Astrocyte of the spinal cord (primary cell): ENCODE data around the gene PNMA6E.

Source experiments
- DNase-seq: peaks from one replicate; pipeline ENCODE4 v3.0.0; 2011; ENCODE audit warnings: low read depth, low spot score
- H3K4me3 ChIP-seq: 2 replicates; pipeline ENCODE4 v1.5.1; 2011; ENCODE audit warnings: low read depth, mild to moderate bottlenecking, low read length, moderate library complexity
- CTCF ChIP-seq: IDR thresholded peaks from 2 replicates; pipeline ENCODE4 v1.5.1; 2012; ENCODE audit warnings: low read depth, mild to moderate bottlenecking, low read length, inconsistent platforms
- in situ Hi-C: cut with HindIII; loops from 2 replicates; pipeline ENCODE4 v1.10.0; 2017; ENCODE audit warnings: low sequenced_read_pairs

Gene PNMA6E

GRCh38 chrX:153438532-153438931, 37.4 kb upstream of the PNMA6E start:
- peak; percentile 18 for DNase-seq

GRCh38 chrX:153435845-153436244, 34.7 kb upstream of the PNMA6E start:
- DNase-seq, result no peak
- in situ Hi-C loops, result no loop called here

More at GRCh38 chrX:153438532-153438931, 37.4 kb upstream of the PNMA6E start:
- H3K4me3 ChIP-seq, result no peak overlapping the region
- peak; percentile 47 for TF ChIP-seq CTCF
- in situ Hi-C loops, result no loop called here

GRCh38 chrX:153434801-153435200, 33.7 kb upstream of the PNMA6E start:
- no peak for TF ChIP-seq CTCF
- in situ Hi-C loops, result no loop called here
- no peak for DNase-seq

More at GRCh38 chrX:153435845-153436244, 34.7 kb upstream of the PNMA6E start:
- TF ChIP-seq CTCF, result no peak
- H3K4me3 ChIP-seq, result no peak overlapping the region

GRCh38 chrX:153433781-153434285, 32.7 kb upstream of the PNMA6E start:
- in situ Hi-C loops, result no loop called here

More at GRCh38 chrX:153434801-153435200, 33.7 kb upstream of the PNMA6E start:
- H3K4me3 ChIP-seq, result no peak overlapping the region

GRCh38 chrX:153433161-153433680, 32.1 kb upstream of the PNMA6E start:
- no peak for DNase-seq
- no peak overlapping the region for H3K4me3 ChIP-seq
- TF ChIP-seq CTCF, result no peak
- in situ Hi-C loops, result no loop called here

More at GRCh38 chrX:153433781-153434285, 32.7 kb upstream of the PNMA6E start:
- TF ChIP-seq CTCF, result no peak
- H3K4me3 ChIP-seq, result no peak overlapping the region
- DNase-seq, result no peak

GRCh38 chrX:153430796-153431195, 29.6 kb upstream of the PNMA6E start:
- no peak for TF ChIP-seq CTCF
- in situ Hi-C loops, result no loop called here
- no peak overlapping the region for H3K4me3 ChIP-seq
- no peak for DNase-seq
